ENCODE results near the gene MROH8.
A peak's percentile ranks its signal among the peaks of the same experiment; 100 is the strongest.

The MROH8 gene

GRCh38 chr20:37198932-37199660 is 19.7 kb upstream of the MROH8 start:
- no peak for DNase-seq (ENCODE audit: low read depth in 2 of 2)

- DNase-seq (ENCODE audit: low read depth in 2 of 2): no peak
Measured at GRCh38 chr20:37194621-37195417, 15.5 kb upstream of the MROH8 start.

GRCh38 chr20:37193821-37194220 is 14.5 kb upstream of the MROH8 start:
- DNase-seq (ENCODE audit: low read depth in 2 of 2): no peak

GRCh38 chr20:37193226-37193625 is 13.9 kb upstream of the MROH8 start:
- DNase-seq (ENCODE audit: low read depth in 2 of 2): no peak

GRCh38 chr20:37192137-37192854 is 12.9 kb upstream of the MROH8 start:
- DNase-seq (ENCODE audit: low read depth in 2 of 2): peak; percentile 59 to 60

- no peak for DNase-seq (ENCODE audit: low read depth in 2 of 2)
Measured at GRCh38 chr20:37190354-37191112, 11.2 kb upstream of the MROH8 start.

GRCh38 chr20:37189416-37190016 is 10.2 kb upstream of the MROH8 start:
- no peak for DNase-seq (ENCODE audit: low read depth in 2 of 2)

- no peak for DNase-seq (ENCODE audit: low read depth in 2 of 2)
Measured at GRCh38 chr20:37188787-37189186, 9.4 kb upstream of the MROH8 start.

GRCh38 chr20:37185686-37186085 is 6.3 kb upstream of the MROH8 start:
- DNase-seq (ENCODE audit: low read depth in 2 of 2): no peak

GRCh38 chr20:37179683-37180524 is 556 bp upstream of the MROH8 start:
- no peak for DNase-seq (ENCODE audit: low read depth in 2 of 2)

GRCh38 chr20:37172836-37173235 is 6.5 kb downstream of the MROH8 start:
- no peak for DNase-seq (ENCODE audit: low read depth in 2 of 2)

- DNase-seq (ENCODE audit: low read depth in 2 of 2): no peak
Measured at GRCh38 chr20:37166867-37167266, 12.5 kb downstream of the MROH8 start.

GRCh38 chr20:37165031-37165430 is 14.3 kb downstream of the MROH8 start:
- DNase-seq (ENCODE audit: low read depth in 2 of 2): no peak

- no peak for DNase-seq (ENCODE audit: low read depth in 2 of 2)
Measured at GRCh38 chr20:37163832-37164554, 15.4 kb downstream of the MROH8 start.

GRCh38 chr20:37162646-37163045 is 16.7 kb downstream of the MROH8 start:
- DNase-seq (ENCODE audit: low read depth in 2 of 2): no peak

GRCh38 chr20:37161830-37162549 is 17.4 kb downstream of the MROH8 start:
- DNase-seq (ENCODE audit: low read depth in 2 of 2): no peak

GRCh38 chr20:37160683-37161082 is 18.7 kb downstream of the MROH8 start:
- DNase-seq (ENCODE audit: low read depth in 2 of 2): no peak

GRCh38 chr20:37158248-37158647 is 21.1 kb downstream of the MROH8 start:
- no peak for DNase-seq (ENCODE audit: low read depth in 2 of 2)

- DNase-seq (ENCODE audit: low read depth in 2 of 2): no peak
Measured at GRCh38 chr20:37155987-37156386, 23.4 kb downstream of the MROH8 start.

Data from fibroblast of skin of left biceps (primary cell).